Heart left ventricle (tissue), 13 donors: ENCODE measurements around the gene RPS24.
"Not testable (repeated sequence)": the region's sequence is repeated elsewhere in the genome, so short reads cannot be mapped to it uniquely, and the experiment has no call there.

ENCODE experiments used
- CTCF ChIP-seq, 12 donors: fragments of 200-600 bp; sonication (generic) in 4 of 12; IDR thresholded peaks; one replicate each; pipeline versions ENCODE4 v1.5.0 to v1.8.0; 2018 to 2022; ENCODE audit warnings: antibody characterized with exemption in 12 of 12, mild to moderate bottlenecking in 5 of 12
- POLR2A ChIP-seq, 2 donors: fragments of 450-650 bp; IDR thresholded peaks; one replicate each; pipeline ENCODE4 v1.6.1; 2017; ENCODE audit warnings: antibody characterized with exemption in 2 of 2, mild to moderate bottlenecking in 2 of 2, moderate library complexity in 2 of 2
- donor health status: ischemic (EF 13 %, LVEDD 7.1; RV severe dilation, severe dysfunction).
- donor health status: DM: no; HTN: yes; CAD: no.
- donor health status: DM: no; HTN: no; CAD: no.
- donor health status: ischemic (EF 25% LVEDD 6.9; RV normal size, moderate dysfunction).
- donor health status: ischemic (EF 25% LVEDD 5.7; RV mildly dilated, moderate dysfunction).
- donor health status: ischemic (EF 35%, LVEDD 5.7; RV mildly dilated, moderate dysfunction).
- donor health status: nonischemic (EF 11% LVEDD 7.7; RV severe dilation, severe dysfunction).
- donor health status: DM: yes; HTN: yes; CAD: no.
- donor health status: PGD.
- donor health status: ischemic (EF 29% LVEDD 5.4; RV normal size, mild dysfunction).
- donor health status: nonischemic (EF 23%, LVEDD 6.1; RV moderate dilation, normal function).

DNA sequence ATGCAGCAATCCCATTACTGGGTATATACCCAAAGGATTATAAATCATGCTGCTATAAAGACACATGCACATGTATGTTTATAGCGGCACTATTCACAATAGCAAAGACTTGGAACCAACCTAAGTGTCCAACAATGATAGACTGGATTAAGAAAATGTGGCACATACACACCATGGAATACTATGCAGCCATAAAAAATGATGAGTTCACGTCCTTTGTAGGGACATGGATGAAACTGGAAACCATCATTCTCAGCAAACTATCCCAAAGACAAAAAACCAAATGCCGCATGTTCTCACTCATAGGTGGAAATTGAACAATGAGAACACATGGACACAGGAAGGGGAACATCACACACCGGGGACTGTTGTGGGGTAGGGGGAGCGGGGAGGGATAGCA, 34.9 kb upstream of the RPS24 start:
- TF ChIP-seq CTCF, POLR2A (IDR thresholded peaks at IDR 0.05): not testable (repeated sequence)
